Measurements from ENCODE around the gene KSR1.

- no peak for TF ChIP-seq CTCF (IDR thresholded peaks at IDR 0.05)
- no peak for TF ChIP-seq POLR2A (IDR thresholded peaks at IDR 0.05)
- no peak for TF ChIP-seq EP300 (IDR thresholded peaks at IDR 0.05)
- TF ChIP-seq POLR2AphosphoS5 (IDR thresholded peaks at IDR 0.05) = no peak
These were observed 572 bp downstream of the KSR1 start for GRCh38 chr17:27456681-27457359.
